Measurements from ENCODE around the gene TKFC.

TKFC gene

GRCh38 chr11:61345954-61346843 lies 13.2 kb downstream of the TKFC start:
- no peak for DNase-seq

- peak; percentile 98 for DNase-seq
These were observed 15.0 kb downstream of the TKFC start for GRCh38 chr11:61347916-61348461.

GRCh38 chr11:61349189-61349751 lies 16.2 kb downstream of the TKFC start:
- peak; percentile 39 for DNase-seq

GRCh38 chr11:61349916-61350315 lies 16.9 kb downstream of the TKFC start:
- no peak for DNase-seq

GRCh38 chr11:61350336-61350735 lies 17.3 kb downstream of the TKFC start:
- DNase-seq = no peak

- DNase-seq = no peak
These were observed 17.8 kb downstream of the TKFC start for GRCh38 chr11:61350803-61351202.

- DNase-seq = no peak
These were observed 19.0 kb downstream of the TKFC start for GRCh38 chr11:61352038-61352437.

GRCh38 chr11:61353131-61354067 lies 20.4 kb downstream of the TKFC start:
- DNase-seq = no peak

- no peak for DNase-seq
These were observed 21.2 kb downstream of the TKFC start for GRCh38 chr11:61354208-61354607.

GRCh38 chr11:61356706-61357105 lies 23.7 kb downstream of the TKFC start:
- no peak for DNase-seq

GRCh38 chr11:61357233-61357893 lies 24.3 kb downstream of the TKFC start:
- DNase-seq = peak; percentile 88

GRCh38 chr11:61357894-61358239 lies 24.8 kb downstream of the TKFC start:
- DNase-seq = no peak

- DNase-seq = no peak
These were observed 25.5 kb downstream of the TKFC start for GRCh38 chr11:61358566-61358965.

GRCh38 chr11:61359516-61359915 lies 26.5 kb downstream of the TKFC start:
- DNase-seq = no peak

GRCh38 chr11:61361237-61361740 lies 28.3 kb downstream of the TKFC start:
- DNase-seq = no peak

GRCh38 chr11:61361741-61362541 lies 28.9 kb downstream of the TKFC start, which contains the start of the genes CYB561A3 and TMEM138:
Gene CYB561A3 (minus strand): TSS chr11:61361882. CDS start chr11:61356713, 5,169 bp downstream.
Gene TMEM138 (plus strand): TSS chr11:61362374. CDS start chr11:61364391, 2,017 bp downstream.
- peak; percentile 98 for DNase-seq

- DNase-seq = peak; percentile 72
These were observed 29.5 kb downstream of the TKFC start for GRCh38 chr11:61362542-61362875.

- DNase-seq = no peak
These were observed 31.1 kb downstream of the TKFC start for GRCh38 chr11:61364012-61364675.

GRCh38 chr11:61367406-61367805 lies 34.4 kb downstream of the TKFC start:
- no peak for DNase-seq

- no peak for DNase-seq
These were observed 35.6 kb downstream of the TKFC start for GRCh38 chr11:61368646-61369045.
